Esophagus muscularis mucosa (tissue), 4 donors: ENCODE results near the gene SPCS2. TPM values are rescaled to one million over a fixed set of nuclear protein-coding genes. Genes with fewer than 3 reads are reported as not detected.

ENCODE experiments used
- DNase-seq: peaks from one replicate; pipeline ENCODE4 v3.0.0-alpha.2; 2017; ENCODE audit errors: extremely low spot score
- H3K27ac ChIP-seq, 4 donors: fragments of 200-600 bp; sonication (generic); replicated peaks in 1 of 4; 1 replicate in 3 of 4; 2 replicates in 1 of 4; pipeline ENCODE4 v1.5.1; 2016 to 2019; ENCODE audit warnings: mild to moderate bottlenecking in 1 of 4
- H3K27me3 ChIP-seq, 4 donors: fragments of 200-600 bp; sonication (generic); one replicate each; pipeline versions ENCODE4 v1.5.1 to v1.6.0; 2016 to 2019
- H3K36me3 ChIP-seq, 4 donors: fragments of 200-600 bp; sonication (generic); one replicate each; pipeline ENCODE4 v1.5.1; 2016 to 2019
- H3K4me1 ChIP-seq, 4 donors: fragments of 200-600 bp; sonication (generic); one replicate each; pipeline ENCODE4 v1.5.1; 2016 to 2019
- H3K4me3 ChIP-seq, 4 donors: fragments of 200-600 bp; sonication (generic); 1 replicate in 2 of 4; 2 replicates in 2 of 4; pipeline ENCODE4 v1.5.1; 2016 to 2019; ENCODE audit warnings: mild to moderate bottlenecking in 4 of 4, moderate library complexity in 1 of 4
- H3K9me3 ChIP-seq, 4 donors: fragments of 200-600 bp; sonication (generic); 1 replicate in 3 of 4; 2 replicates in 1 of 4; pipeline ENCODE4 v1.5.1; 2016 to 2019
- CTCF ChIP-seq, 3 experiments: fragments of 200-600 bp in 2 of 3; fragments of 450-650 bp in 1 of 3; sonication (generic) in 2 of 3; IDR thresholded peaks; one replicate each; pipeline ENCODE4 v1.5.1; 2017 to 2019; ENCODE audit warnings: antibody characterized with exemption in 3 of 3, mild to moderate bottlenecking in 2 of 3, moderate library complexity in 1 of 3
- EP300 ChIP-seq: sonication (generic); formaldehyde crosslinking; IDR thresholded peaks from one replicate; pipeline ENCODE4 v1.6.1; 2017; ENCODE audit warnings: antibody characterized with exemption
- POLR2A ChIP-seq: fragments of 450-650 bp; IDR thresholded peaks from one replicate; pipeline ENCODE4 v1.6.1; 2017; ENCODE audit warnings: antibody characterized with exemption, moderate library complexity, mild to moderate bottlenecking, low read depth
- POLR2AphosphoS5 ChIP-seq, 2 donors: sonication (generic); formaldehyde crosslinking; IDR thresholded peaks; one replicate each; pipeline ENCODE4 v1.6.1; 2017; ENCODE audit warnings: antibody characterized with exemption in 2 of 2
- WGBS: methylation state at CpG from one replicate; pipeline ENCODE4 v1.1.5; 2018; 5-methylcytosine and 5-hydroxymethylcytosine counted together
- intact Hi-C: fragments of 100-400 bp; cut with DNase I; formaldehyde crosslinking; loops from one replicate; pipeline ENCODE4 v1.15.1; 2023
- total RNA-seq, 4 donors: library from RNA; depleted of rRNA; stranded (reverse); fragments of >200 nt; gene quantifications; one replicate each; pipeline versions ENCODE4 v1.1.0 to v1.2.1, GENCODE V29; 2016

The SPCS2 gene
- total RNA-seq, 4 donors from 2014 or later, result 23.6 to 98.7 (median 28.6) TPM

GRCh38 chr11:75022296-75022695 lies 73.2 kb downstream of the SPCS2 start:
- DNase-seq, result no peak
- no peak for TF ChIP-seq POLR2AphosphoS5 (IDR thresholded peaks at IDR 0.05)
- TF ChIP-seq POLR2A, result no peak
- TF ChIP-seq CTCF (IDR thresholded peaks at IDR 0.05), result no peak
- TF ChIP-seq EP300, result no peak
- Histone ChIP-seq H3K9me3 (no peaks in the 10 kb centered on the region), H3K36me3 (no peaks in the 10 kb centered on the region), H3K27me3 (no peaks in the 10 kb centered on the region), H3K4me1 (peaks cover 0 to 7% (median 4%) of the 10 kb centered on the region in 4 donors), H3K4me3 (no peak overlapping the region), H3K27ac (no peak overlapping the region)
- 92% methylated on average over 3 of the region's 3 CpGs for WGBS
- intact Hi-C loops, result loop anchor here (2.0 kb wide), 1 partner anchor 227 kb away; no protein-coding TSS in a partner anchor

GRCh38 chr11:75022759-75023396 lies 73.8 kb downstream of the SPCS2 start:
- Histone ChIP-seq H3K27me3 (no peaks in the 10 kb centered on the region), H3K4me1 (peaks cover 0 to 7% (median 4%) of the 10 kb centered on the region in 4 donors), H3K9me3 (no peaks in the 10 kb centered on the region), H3K27ac (no peak overlapping the region), H3K36me3 (no peaks in the 10 kb centered on the region), H3K4me3 (no peak overlapping the region)
- WGBS, result 68% methylated on average over 4 of the region's 5 CpGs
- intact Hi-C loops, result loop anchor here (2.0 kb wide), 1 partner anchor 226 kb away; no protein-coding TSS in a partner anchor
- TF ChIP-seq CTCF (IDR thresholded peaks at IDR 0.05) (peak; percentile 87 to 99 (median 91)), POLR2A (no peak)
- no peak for DNase-seq

GRCh38 chr11:75023446-75024067 lies 74.5 kb downstream of the SPCS2 start:
- H3K4me3 ChIP-seq, result no peak overlapping the region
- H3K4me1 ChIP-seq, result peaks cover 0 to 7% (median 4%) of the 10 kb centered on the region in 4 donors
- TF ChIP-seq EP300 (no peak), POLR2A (no peak), CTCF (IDR thresholded peaks at IDR 0.05) (no peak), POLR2AphosphoS5 (IDR thresholded peaks at IDR 0.05) (no peak)
- DNase-seq, result no peak
- intact Hi-C loops, result loop anchor here (2.0 kb wide), 1 partner anchor 225 kb away; no protein-coding TSS in a partner anchor
- H3K9me3 ChIP-seq, result no peaks in the 10 kb centered on the region
- H3K27me3 ChIP-seq, result no peaks in the 10 kb centered on the region
- 96% methylated on average over 6 of the region's 6 CpGs for WGBS
- no peaks in the 10 kb centered on the region for H3K36me3 ChIP-seq
- H3K27ac ChIP-seq, result peak overlapping the region in 1 of 4 donors; percentile 13

GRCh38 chr11:75024068-75024449 lies 75.0 kb downstream of the SPCS2 start:
- TF ChIP-seq CTCF (IDR thresholded peaks at IDR 0.05), result no peak
- TF ChIP-seq POLR2A, result no peak
- no peak for TF ChIP-seq POLR2AphosphoS5 (IDR thresholded peaks at IDR 0.05)
- no peak for TF ChIP-seq EP300
- WGBS, result 88% methylated on average over 6 of the region's 6 CpGs
- Histone ChIP-seq H3K27ac (no peak overlapping the region), H3K4me3 (no peak overlapping the region), H3K36me3 (no peaks in the 10 kb centered on the region), H3K9me3 (no peaks in the 10 kb centered on the region), H3K4me1 (peaks cover 0 to 7% (median 4%) of the 10 kb centered on the region in 4 donors), H3K27me3 (no peaks in the 10 kb centered on the region)
- intact Hi-C loops, result no loop called here
- DNase-seq, result no peak
